ENCODE data around the gene PRR23B.

PRR23B gene

DNA sequence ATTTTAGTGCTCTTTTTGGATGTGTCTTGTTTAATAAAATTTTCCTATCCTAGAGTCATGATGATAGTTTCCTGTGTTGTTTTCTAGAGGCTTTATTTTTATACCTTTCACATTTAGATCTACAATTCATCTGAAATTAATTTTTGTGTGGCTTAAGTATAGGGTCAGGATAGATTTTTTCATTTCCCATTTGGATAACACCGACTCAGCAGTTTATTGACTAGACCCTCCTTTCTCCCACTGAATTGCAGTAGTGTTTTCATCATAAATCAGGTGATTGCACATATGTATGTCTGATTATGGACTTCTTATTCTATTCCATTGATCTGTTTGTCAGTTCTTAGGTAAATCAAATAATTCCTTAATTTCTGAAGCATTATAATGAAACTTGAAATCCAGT, 25.0 kb downstream of the PRR23B start:
- TF ChIP-seq, protein P1, sequence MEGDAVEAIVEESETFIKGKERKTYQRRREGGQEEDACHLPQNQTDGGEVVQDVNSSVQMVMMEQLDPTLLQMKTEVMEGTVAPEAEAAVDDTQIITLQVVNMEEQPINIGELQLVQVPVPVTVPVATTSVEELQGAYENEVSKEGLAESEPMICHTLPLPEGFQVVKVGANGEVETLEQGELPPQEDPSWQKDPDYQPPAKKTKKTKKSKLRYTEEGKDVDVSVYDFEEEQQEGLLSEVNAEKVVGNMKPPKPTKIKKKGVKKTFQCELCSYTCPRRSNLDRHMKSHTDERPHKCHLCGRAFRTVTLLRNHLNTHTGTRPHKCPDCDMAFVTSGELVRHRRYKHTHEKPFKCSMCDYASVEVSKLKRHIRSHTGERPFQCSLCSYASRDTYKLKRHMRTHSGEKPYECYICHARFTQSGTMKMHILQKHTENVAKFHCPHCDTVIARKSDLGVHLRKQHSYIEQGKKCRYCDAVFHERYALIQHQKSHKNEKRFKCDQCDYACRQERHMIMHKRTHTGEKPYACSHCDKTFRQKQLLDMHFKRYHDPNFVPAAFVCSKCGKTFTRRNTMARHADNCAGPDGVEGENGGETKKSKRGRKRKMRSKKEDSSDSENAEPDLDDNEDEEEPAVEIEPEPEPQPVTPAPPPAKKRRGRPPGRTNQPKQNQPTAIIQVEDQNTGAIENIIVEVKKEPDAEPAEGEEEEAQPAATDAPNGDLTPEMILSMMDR (IDR thresholded peaks at IDR 0.05; ENCODE audit: insufficient read depth, missing control alignments): no peak
- DNase-seq (ENCODE audit: insufficient read length, low spot score) (no peak), FAIRE-seq (no peak)

DNA sequence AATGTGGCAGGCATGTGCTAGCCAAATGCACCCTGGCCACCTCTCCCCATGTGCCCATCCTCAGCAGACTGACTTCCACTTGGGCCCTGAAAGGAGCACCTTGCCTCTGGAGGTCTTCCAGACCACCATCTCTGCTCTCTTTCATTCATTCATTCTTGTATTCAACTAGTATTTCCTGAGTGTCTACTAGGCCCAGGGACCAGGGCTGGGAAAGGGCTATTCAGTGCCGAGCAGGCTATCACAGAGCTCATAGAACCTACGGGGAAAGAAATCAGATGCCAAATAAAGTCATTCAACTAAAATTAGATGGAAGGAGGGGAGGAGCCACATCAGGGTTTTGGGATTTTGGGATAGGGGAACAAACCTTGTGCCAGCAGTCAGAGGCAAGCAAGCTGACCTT, 33.5 kb downstream of the PRR23B start:
- FAIRE-seq (no peak), DNase-seq (ENCODE audit: insufficient read length, low spot score) (no peak)
- TF ChIP-seq, protein P1 (IDR thresholded peaks at IDR 0.05; ENCODE audit: insufficient read depth, missing control alignments): no peak

DNA sequence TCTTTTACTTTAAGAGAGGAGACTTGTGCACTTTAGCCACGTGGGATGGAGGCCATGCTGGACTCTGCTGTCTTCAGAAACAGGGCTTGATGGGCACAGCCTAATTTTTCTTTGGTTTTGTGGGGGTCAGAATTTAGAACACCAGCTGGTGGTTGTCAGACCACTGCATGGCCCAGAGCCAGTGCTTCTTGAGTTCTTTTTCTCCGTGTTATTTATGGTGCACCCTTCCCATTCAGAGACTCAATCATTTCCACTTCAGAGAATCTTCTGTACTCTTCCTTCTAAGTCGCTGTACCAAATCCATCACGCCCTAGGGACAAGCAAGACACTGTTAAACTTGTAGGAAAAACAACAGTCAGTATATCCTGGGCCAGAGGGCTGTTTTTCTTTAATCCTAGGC, 34.8 kb downstream of the PRR23B start:
- DNase-seq (ENCODE audit: insufficient read length, low spot score) (no peak), FAIRE-seq (no peak)
- TF ChIP-seq, protein P1 (IDR thresholded peaks at IDR 0.05; ENCODE audit: insufficient read depth, missing control alignments): no peak

DNA sequence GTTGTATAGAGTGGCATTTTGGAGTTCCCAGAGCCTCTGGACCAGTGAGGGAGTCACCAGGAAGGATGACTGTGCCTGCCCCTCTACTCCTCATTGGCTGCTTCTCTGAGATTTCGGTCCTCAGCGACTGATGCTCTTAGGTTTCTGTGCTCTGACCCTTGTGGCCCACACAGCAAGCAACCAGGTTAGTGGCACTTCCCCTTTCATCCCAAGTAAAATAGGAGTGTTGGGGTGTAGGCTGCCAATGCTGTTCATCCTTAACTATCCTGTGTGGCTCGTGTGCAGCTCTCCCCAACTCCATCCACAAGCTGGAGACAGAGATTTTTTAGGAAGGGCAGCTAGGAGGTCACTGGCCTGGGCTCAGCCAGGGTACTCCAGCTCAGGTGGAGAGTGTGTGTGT, 35.9 kb downstream of the PRR23B start:
- TF ChIP-seq, protein P1 (IDR thresholded peaks at IDR 0.05; ENCODE audit: insufficient read depth, missing control alignments): no peak
- DNase-seq (ENCODE audit: insufficient read length, low spot score) (no peak), FAIRE-seq (no peak)

DNA sequence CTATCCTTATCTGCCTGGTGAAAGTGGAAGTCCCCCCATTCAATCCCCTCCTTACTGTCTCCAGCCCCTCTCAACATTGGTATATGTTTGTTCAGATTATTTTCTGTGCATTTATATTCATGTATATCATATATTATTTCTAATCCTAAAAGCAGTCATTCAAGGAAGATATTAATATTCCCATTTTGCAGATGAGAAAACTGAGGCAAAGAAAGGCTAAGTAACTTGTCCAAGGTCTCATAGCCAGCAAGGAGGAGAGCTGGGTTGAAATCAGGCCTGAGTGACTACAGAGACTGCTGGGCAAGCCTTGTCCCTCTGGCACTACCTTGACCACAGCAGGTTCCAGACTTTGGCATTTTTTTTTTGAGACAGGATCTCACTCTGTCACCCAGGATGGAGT, 44.7 kb downstream of the PRR23B start:
- TF ChIP-seq, protein P1 (IDR thresholded peaks at IDR 0.05; ENCODE audit: insufficient read depth, missing control alignments): no peak
- DNase-seq (ENCODE audit: insufficient read length, low spot score) (no peak), FAIRE-seq (no peak)

DNA sequence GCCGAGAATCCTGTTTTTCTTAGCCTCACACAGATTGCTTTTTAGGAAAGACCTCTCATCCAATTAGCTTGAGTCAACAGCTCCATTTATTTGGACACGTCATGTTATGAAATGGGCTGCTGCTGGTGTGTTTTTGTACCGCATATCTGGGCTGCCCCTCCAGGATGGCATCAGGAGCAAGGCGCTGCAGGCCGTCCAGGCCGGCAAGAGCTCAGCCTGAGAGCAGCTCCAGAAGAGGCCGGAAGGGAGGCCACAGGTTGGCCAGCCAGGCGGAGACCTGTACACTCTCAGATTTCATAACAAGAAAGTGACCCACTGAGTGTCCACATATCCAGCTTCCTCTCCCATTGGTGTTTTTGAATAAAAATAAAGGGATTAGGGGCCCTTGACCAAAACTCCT, 45.4 kb downstream of the PRR23B start:
- no peak for DNase-seq (ENCODE audit: insufficient read length, low spot score)
- FAIRE-seq: no peak
- TF ChIP-seq, protein P1 (IDR thresholded peaks at IDR 0.05; ENCODE audit: insufficient read depth, missing control alignments): no peak

DNA sequence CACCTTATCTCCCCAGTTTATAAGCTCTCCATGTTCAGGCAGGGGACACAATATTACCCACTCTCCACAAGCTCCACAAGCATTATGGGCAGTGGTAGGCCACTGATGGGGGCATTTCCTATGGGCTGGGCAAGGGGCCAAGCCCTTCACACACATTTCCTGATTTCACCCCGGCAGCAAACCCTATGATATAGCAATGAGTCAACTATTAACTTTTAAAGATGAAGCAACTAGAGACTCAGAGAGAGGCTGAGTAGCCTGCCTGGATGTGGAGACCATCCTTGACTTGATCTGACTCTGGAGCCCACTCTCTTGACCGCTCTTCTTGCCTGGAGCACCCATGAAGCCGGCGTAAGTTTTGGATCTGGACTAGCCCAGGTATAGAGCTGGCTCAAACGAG, 46.3 kb downstream of the PRR23B start:
- FAIRE-seq (no peak), DNase-seq (ENCODE audit: insufficient read length, low spot score) (no peak)
- TF ChIP-seq, protein P1 (IDR thresholded peaks at IDR 0.05; ENCODE audit: insufficient read depth, missing control alignments): no peak
